HG03066 (cell line): ENCODE data around the gene EEF1AKMT4.
"Not testable (repeated sequence)": the region's sequence is repeated elsewhere in the genome, so short reads cannot be mapped to it uniquely, and the experiment has no call there.

Source experiments
- ATAC-seq: cut with Tn5 transposase; IDR thresholded peaks from one replicate; pipeline ENCODE4 v1.9.1; 2021; ENCODE audit warnings: low read depth; ENCODE audit not compliant: unreplicated experiment

Gene EEF1AKMT4

DNA sequence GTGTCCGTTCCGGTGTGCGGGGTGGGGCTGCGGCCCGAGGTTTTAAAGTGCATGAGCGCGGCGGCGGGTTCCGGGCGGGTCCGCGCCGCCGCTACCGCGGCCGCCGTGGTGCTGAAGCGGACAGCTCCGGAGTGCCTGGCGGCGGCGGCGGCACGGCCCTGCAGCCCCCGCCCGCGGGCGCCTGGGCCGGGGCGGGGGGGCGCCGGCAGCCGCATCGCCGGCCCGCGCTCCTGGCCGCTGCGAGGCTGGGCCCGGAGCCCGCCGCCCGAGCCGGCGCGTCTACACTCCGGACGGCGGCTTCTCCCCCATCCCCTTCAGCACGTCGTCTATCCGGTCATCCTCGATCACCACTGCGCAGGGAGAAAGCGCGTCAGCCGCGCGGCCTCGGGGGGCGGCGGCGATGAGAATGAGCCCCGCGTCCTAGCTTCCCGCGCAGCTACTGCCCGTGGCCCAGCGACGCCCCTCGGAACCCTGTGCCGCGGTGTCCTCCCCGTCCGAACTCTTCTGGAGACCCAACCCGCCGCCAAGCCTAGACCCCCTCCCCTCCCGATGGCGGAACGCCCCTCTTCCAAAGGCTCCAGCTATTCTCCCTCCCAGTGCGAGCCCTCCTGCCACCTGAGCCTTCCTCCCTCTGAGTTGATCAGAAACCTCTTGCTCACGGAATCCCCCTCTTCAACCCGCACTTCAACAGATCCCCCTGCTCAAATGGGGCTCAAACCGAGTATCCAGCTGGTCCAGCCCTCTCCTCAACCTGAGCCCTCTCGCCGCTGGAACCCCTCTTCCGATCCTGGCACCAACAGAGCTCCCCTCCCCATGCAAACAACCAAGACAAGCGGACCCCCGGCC is 10.6 kb downstream of the EEF1AKMT4 start:
- ATAC-seq, result no peak

DNA sequence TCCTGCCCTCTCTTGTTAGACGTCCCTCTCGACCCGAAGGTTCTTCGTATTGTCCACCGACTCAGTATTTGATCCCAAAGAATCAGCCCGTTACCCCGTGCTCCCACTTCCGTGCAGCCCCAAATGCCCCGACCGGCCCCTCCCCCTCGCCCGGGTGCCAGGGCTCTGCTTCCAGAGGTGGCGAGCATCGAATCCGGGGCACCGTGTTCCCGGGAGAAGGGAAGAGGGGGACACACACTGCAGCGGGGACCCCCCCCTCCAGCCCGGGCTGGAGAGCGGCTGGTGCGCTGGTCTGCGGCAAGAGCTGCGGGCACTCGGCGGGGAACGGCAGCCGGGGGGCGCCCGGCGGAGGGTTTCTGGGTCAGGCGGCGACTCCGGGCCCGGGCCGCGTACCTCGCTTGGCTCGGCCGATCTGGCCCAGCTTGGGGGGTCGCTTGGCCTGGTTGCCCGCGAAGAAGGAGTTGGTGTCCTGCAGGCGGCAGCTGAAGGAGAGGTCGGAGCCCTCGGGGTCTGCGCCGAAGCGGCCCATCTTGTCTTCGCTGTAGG is 11.3 kb downstream of the EEF1AKMT4 start:
- no peak for ATAC-seq

DNA sequence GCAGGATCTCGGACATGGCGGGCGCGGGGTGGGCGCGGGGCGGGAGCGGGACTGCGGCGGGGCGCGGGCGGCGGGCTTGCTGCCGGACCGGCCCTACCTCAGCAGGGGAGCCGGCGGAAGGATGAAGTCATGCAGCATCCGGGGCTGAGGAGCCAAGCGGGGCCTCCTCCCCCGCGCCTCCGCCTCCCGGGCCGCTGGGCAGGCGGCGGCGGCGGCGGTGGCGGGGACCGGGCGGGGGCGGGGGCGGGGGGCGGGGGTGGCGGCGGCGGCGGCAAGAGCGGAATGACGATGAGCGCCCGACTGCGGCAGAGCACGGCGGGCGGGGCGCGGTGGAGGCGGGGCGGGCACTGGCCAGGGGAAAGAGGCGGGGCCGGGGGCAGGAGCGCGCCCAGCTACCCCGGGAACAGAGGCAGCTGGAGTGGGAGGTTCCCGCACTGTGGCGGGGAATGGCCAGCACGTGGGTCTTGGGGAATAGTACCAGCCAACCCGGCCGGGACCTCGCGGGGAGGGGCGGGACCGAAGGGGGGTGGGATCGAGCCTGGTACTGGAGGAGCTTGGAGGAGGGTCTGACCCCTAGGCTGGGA is 11.9 kb downstream of the EEF1AKMT4 start, which contains the start of gene CAMK2N2:
TSS of gene CAMK2N2 (minus strand) at position 284 of the 584 bp plus-strand sequence. CDS start at position 16, 268 bp downstream.
- ATAC-seq, result no peak

DNA sequence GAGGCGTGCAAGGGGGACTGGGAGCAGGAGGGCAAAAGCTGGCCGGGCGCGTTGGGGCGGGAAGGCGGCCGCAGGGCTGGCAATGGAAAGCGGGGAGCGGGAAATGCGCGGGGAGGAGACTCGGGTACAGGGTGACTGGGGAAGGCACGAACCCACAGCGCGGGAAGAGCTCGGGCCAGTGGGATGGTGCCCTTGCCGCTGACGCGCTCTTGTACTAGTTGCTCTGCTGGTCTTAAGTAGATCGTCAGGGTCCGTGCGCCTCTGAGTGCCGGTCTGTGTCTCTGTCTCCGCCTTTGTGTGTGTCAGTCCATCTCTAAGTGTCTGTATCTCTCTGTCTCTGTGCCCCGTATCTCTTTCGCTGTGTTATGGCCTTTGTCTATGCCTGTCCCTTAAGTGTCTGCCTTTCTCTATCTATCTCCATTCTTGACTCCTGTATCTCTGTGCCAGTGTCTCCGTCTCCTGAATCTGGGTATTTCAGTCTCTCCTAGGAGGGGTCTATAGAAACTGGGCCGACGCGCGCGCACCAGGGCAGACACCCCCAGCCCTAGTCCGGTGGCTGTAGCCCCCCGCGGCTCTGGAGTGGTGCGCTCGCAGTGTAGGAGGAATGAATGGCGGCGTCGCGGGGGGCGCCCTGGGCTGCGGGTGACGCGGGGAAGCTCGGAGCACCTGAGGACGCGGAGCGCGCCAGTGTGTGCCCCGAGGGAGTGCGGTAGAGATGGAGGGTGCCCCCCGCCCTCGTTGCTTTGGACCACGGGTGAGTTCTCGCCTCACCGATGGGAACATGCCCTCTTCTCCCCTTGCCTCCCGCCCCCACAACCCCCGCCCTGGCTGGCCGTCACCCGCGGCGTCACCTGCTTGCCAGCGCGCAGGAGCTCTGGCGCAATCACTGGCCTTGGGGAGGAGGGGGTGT is 12.6 kb downstream of the EEF1AKMT4 start:
- ATAC-seq, result no peak

DNA sequence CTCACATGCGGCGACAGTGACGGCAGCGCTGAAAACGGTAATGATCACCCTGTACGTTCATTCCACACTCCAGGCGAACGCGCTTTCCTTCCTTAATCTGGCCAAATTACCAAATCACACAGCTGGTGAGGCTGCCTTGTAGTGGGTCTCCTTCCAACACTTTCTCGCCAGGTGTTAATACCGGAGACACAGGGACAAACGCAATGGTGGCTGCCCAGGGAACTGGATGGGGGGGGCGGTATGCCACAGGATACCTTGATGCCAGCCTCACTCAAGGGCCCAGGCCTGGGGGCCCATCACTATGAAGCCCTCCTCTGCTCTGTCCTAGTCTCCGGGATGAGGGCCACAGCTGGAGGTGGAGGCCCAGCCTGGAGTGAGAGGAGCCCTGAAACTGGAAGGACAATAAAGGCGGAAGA is 13.3 kb downstream of the EEF1AKMT4 start:
- no peak for ATAC-seq

- not testable (repeated sequence) for ATAC-seq
Observed at GRCh38 chr3:184267249-184267648, 17.8 kb downstream of the EEF1AKMT4 start.

DNA sequence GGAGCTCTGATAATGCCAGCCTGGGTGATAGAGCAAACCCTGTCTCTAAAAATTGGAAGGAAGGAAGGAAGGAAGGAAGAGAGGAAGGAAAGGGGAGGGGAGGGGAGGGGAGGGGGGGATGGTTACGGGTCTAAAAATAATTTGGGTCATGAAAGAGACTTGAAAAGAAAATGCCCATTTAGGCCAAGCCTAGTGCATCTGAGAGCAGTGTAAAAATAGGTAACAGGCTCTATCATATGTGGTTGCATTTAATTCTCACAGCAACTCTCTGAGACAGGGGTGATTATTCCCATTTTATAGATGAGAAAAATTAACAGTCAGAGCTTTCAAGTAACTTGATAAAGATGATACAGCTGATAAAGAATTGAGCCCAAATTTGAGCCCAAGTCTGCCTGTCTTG is 22.8 kb downstream of the EEF1AKMT4 start:
- ATAC-seq, result no peak

GRCh38 chr3:184275381-184275701 is 25.9 kb downstream of the EEF1AKMT4 start:
- ATAC-seq, result no peak

DNA sequence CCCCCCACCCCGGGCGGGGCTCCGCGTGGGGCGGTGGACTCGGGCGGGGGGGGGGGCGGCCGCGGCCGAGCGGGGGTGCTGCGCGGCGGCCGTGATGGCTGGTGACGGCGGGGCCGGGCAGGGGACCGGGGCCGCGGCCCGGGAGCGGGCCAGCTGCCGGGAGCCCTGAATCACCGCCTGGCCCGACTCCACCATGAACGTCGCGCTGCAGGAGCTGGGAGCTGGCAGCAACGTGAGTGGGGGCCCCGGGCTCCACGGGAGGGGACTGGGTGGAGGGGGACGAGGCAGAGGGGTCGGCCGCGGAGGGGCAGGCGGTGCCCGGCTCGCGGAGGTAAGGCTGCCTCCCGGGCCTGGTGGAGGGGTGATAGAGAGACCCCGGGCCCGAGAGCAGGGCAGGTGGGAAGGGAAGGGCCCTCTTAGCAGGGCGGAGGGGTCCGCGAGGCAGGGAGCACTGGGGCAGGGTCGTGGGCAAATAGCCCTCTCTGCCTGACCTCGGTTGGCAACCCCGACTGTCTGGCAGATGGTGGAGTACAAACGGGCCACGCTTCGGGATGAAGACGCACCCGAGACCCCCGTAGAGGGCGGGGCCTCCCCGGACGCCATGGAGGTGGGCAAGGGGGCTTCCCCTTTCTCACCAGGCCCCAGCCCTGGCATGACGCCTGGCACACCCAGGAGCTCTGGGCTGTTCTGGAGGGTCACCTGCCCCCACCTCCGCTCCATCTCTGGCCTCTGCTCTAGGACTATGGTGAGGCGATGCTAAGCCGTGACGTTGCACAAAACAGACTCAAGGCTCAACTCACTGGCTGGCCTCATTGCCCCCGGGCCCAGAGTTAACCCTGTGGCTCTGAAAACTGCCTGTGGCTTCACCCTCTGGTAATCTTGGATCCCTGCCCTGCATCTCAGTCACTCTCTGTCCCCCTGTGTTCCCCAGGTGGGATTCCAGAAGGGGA is 26.8 kb downstream of the EEF1AKMT4 start, which contains the start of gene ECE2:
TSS of gene ECE2 (plus strand) at position 62 of the 950 bp plus-strand sequence. CDS start at position 194, 132 bp downstream.
- ATAC-seq, result no peak

- no peak for ATAC-seq
Observed at GRCh38 chr3:184277366-184277765, 27.9 kb downstream of the EEF1AKMT4 start.

- no peak for ATAC-seq
Observed at GRCh38 chr3:184282941-184283340, 33.5 kb downstream of the EEF1AKMT4 start.

DNA sequence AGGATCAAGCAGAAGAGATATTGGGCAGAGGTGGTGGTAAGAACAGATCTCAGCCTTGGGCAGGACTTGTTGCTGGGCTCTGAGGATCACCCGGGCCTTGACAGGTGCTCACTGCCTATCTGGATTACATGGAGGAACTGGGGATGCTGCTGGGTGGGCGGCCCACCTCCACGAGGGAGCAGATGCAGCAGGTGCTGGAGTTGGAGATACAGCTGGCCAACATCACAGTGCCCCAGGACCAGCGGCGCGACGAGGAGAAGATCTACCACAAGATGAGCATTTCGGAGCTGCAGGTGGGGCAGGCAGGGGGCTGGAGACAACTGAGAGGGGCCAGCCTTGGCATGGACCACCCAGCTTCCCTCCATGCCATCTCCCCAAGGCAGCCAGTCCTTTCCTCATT is 34.2 kb downstream of the EEF1AKMT4 start:
- no peak for ATAC-seq

DNA sequence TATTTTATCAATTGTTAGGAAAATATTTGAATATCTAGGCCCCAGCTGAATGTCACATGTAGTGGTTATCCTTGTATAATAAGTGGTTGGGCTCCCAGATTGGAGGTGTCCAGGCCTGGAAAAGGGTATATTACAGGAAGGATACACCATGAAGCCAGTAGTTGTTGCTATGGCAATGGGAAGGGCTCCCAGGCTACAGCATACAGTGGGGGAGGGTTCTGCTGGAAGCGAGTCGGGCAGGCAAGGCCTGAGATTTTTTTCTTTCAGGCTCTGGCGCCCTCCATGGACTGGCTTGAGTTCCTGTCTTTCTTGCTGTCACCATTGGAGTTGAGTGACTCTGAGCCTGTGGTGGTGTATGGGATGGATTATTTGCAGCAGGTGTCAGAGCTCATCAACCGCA is 35.2 kb downstream of the EEF1AKMT4 start:
- no peak for ATAC-seq

GRCh38 chr3:184289426-184289938 is 40.0 kb downstream of the EEF1AKMT4 start:
- no peak for ATAC-seq

- ATAC-seq, result no peak
Observed at GRCh38 chr3:184290331-184290730, 40.9 kb downstream of the EEF1AKMT4 start.

DNA sequence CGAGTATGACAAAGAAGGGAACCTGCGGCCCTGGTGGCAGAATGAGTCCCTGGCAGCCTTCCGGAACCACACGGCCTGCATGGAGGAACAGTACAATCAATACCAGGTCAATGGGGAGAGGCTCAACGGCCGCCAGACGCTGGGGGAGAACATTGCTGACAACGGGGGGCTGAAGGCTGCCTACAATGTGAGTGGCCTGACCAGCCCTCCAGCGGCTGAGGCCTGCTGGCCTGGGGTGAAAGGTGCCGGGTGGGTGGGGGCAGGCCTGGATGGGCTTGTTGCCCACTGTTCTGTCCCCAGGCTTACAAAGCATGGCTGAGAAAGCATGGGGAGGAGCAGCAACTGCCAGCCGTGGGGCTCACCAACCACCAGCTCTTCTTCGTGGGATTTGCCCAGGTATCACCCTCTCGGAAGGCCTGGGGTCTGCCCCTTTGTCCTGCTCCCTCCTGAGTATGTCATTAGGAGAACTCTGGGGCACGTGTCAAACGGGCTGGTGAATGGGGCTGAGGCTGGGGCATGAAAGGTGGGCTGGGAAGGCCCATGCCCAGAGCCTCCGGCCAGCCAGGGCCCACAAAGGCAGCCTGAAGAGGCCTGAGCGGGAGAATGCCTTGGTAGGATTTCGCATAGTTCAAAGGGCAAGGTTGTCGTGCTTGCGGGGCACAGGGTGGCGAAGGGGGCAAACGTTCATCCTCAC is 41.7 kb downstream of the EEF1AKMT4 start:
- ATAC-seq, result no peak

DNA sequence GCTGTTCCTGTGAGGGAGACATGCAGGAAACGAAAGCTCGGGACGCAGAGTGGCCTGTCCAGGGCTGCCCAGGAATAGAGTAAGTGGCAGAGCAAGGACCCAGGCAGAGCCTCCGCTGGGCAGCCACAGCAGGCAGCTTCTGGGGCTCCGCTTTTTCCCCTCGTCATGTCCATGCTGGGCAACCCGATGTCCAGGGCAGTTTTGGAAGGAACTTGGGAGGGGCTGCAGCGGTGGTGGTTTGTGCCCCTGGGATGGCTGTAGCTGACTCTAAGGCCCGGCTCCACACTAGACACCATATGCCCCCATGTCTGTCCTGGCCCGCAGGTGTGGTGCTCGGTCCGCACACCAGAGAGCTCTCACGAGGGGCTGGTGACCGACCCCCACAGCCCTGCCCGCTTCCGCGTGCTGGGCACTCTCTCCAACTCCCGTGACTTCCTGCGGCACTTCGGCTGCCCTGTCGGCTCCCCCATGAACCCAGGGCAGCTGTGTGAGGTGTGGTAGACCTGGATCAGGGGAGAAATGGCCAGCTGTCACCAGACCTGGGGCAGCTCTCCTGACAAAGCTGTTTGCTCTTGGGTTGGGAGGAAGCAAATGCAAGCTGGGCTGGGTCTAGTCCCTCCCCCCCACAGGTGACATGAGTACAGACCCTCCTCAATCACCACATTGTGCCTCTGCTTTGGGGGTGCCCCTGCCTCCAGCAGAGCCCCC is 42.4 kb downstream of the EEF1AKMT4 start:
- no peak for ATAC-seq

GRCh38 chr3:184295771-184296170 is 46.3 kb downstream of the EEF1AKMT4 start:
- no peak for ATAC-seq
